DND-41 (cell line): Measurements from ENCODE around the gene NFX1.
"Not testable (repeated sequence)": the region's sequence is repeated elsewhere in the genome, so short reads cannot be mapped to it uniquely, and the experiment has no call there.

Experiments
- ATAC-seq: fragments of 200-7000 bp; cut with Tn5 transposase; 3 replicates; pipeline ENCODE4 v1.9.1; 2021; ENCODE audit warnings: low read depth; ENCODE audit not compliant: insufficient read depth
- DNase-seq: peaks from one replicate; pipeline ENCODE4 v3.0.0-alpha.2; 2020
- H2AFZ ChIP-seq: 2 replicates; pipeline ENCODE4 v1.6.0; 2012; ENCODE audit warnings: low read depth, low read length
- H3K27ac ChIP-seq: 2 replicates; pipeline ENCODE4 v1.5.1; 2012; ENCODE audit warnings: low read length, inconsistent platforms
- H3K27me3 ChIP-seq: fragments of 200-600 bp; sonication (generic); 2 replicates; pipeline ENCODE4 v1.6.0; 2012; ENCODE audit warnings: low read length, mild to moderate bottlenecking, inconsistent platforms; ENCODE audit not compliant: insufficient read depth, poor library complexity
- H3K36me3 ChIP-seq: 2 replicates; pipeline ENCODE4 v1.5.1; 2012; ENCODE audit warnings: low read length, inconsistent platforms; ENCODE audit not compliant: insufficient read depth
- H3K4me1 ChIP-seq: 2 replicates; pipeline ENCODE4 v1.5.1; 2012; ENCODE audit warnings: mild to moderate bottlenecking, low read length; ENCODE audit not compliant: insufficient read depth
- H3K4me2 ChIP-seq: 2 replicates; pipeline ENCODE4 v1.6.0; 2012; ENCODE audit warnings: mild to moderate bottlenecking, moderate library complexity, low read length, inconsistent platforms; ENCODE audit not compliant: insufficient read depth
- H3K4me3 ChIP-seq, 2 experiments: fragments of 200-600 bp in 1 of 2; shearing (Covaris generic) in 1 of 2; 2 replicates each; pipeline ENCODE4 v1.5.1; 2012 to 2016; ENCODE audit warnings: inconsistent platforms in 2 of 2, low read length in 2 of 2, mild to moderate bottlenecking in 2 of 2, low read depth in 1 of 2, moderate library complexity in 1 of 2
- H3K79me2 ChIP-seq: 2 replicates; pipeline ENCODE4 v1.6.0; 2012; ENCODE audit warnings: low read length, inconsistent platforms; ENCODE audit not compliant: insufficient read depth
- H3K9ac ChIP-seq: 2 replicates; pipeline ENCODE4 v1.6.0; 2012; ENCODE audit warnings: low read depth, mild to moderate bottlenecking, inconsistent platforms, low read length, moderate library complexity
- H3K9me3 ChIP-seq: 2 replicates; pipeline ENCODE4 v1.5.1; 2012; ENCODE audit warnings: low read length, moderate library complexity, mild to moderate bottlenecking, inconsistent platforms; ENCODE audit not compliant: insufficient read depth, severe bottlenecking
- H4K20me1 ChIP-seq: 2 replicates; pipeline ENCODE4 v1.6.0; 2012; ENCODE audit warnings: low read length; ENCODE audit not compliant: insufficient read depth
- EZH2 ChIP-seq: IDR thresholded peaks from 3 replicates; pipeline ENCODE4 v1.6.1; 2012; ENCODE audit warnings: borderline replicate concordance, low read depth, mild to moderate bottlenecking, moderate library complexity, low read length, inconsistent platforms; ENCODE audit not compliant: severe bottlenecking
- TF ChIP-seq, protein P1 (sequence below): IDR thresholded peaks from 2 replicates; pipeline ENCODE4 v1.5.1; 2012; ENCODE audit warnings: borderline replicate concordance, low read length, moderate library complexity, mild to moderate bottlenecking; ENCODE audit not compliant: poor library complexity, severe bottlenecking; ENCODE audit errors: extremely low read depth

Gene NFX1

DNA sequence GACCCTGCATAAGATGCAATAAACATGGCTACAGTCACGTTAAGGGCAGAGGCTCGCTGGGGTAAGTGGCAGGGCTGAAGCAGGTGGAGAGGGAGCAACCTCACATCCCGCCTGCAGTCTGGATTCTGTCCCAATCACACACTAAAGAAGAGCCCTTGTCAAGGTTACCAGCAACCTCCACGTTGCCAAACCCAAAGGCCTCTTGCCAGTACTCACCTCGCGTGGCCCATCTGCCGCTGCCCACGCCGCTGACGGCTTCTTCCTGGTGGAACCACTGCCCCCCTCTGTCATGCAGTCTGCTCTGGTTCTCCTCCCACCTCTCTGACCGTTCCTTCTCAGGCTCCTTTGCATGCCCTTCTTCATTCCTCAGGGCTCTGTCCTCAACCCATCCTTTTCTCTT, 103.3 kb downstream of the NFX1 start:
- H3K79me2 ChIP-seq, result no peaks in the 10 kb centered on the region
- H2AFZ ChIP-seq, result no peak overlapping the region
- no peak overlapping the region for H3K4me3 ChIP-seq
- no peak overlapping the region for H3K4me2 ChIP-seq
- H4K20me1 ChIP-seq, result no peaks in the 10 kb centered on the region
- DNase-seq, result no peak
- no peaks in the 10 kb centered on the region for H3K4me1 ChIP-seq
- TF ChIP-seq EZH2, result no peak
- TF ChIP-seq, protein P1, sequence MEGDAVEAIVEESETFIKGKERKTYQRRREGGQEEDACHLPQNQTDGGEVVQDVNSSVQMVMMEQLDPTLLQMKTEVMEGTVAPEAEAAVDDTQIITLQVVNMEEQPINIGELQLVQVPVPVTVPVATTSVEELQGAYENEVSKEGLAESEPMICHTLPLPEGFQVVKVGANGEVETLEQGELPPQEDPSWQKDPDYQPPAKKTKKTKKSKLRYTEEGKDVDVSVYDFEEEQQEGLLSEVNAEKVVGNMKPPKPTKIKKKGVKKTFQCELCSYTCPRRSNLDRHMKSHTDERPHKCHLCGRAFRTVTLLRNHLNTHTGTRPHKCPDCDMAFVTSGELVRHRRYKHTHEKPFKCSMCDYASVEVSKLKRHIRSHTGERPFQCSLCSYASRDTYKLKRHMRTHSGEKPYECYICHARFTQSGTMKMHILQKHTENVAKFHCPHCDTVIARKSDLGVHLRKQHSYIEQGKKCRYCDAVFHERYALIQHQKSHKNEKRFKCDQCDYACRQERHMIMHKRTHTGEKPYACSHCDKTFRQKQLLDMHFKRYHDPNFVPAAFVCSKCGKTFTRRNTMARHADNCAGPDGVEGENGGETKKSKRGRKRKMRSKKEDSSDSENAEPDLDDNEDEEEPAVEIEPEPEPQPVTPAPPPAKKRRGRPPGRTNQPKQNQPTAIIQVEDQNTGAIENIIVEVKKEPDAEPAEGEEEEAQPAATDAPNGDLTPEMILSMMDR, result no peak
- H3K27ac ChIP-seq, result no peak overlapping the region
- H3K9me3 ChIP-seq, result no peaks in the 10 kb centered on the region
- H3K27me3 ChIP-seq, result no peaks in the 10 kb centered on the region
- no peak overlapping the region for H3K9ac ChIP-seq
- no peak for ATAC-seq
- no peaks in the 10 kb centered on the region for H3K36me3 ChIP-seq

DNA sequence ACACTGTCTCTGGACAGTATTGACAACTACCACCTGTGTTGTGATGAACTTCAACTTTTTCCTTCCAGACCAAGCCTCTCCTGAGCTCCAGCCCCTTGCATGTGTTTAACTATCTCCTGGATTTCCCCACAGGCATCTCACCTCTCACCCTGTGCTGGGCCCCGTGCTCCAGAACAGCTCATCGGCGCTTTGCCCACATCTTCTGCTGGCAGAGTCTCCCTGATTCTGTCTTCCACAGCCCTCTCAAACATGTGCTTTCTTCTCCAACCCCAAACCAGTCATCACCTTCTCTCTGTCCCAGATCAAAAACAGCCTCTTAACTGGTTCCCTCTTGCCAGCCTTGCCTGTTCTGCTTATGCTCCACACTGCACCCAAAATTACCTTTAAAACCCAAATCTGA, 103.7 kb downstream of the NFX1 start:
- not testable (repeated sequence) for H3K36me3 ChIP-seq, H3K4me3 ChIP-seq, H3K4me1 ChIP-seq, H2AFZ ChIP-seq, H3K9me3 ChIP-seq, ATAC-seq, H3K4me2 ChIP-seq, DNase-seq, H3K27ac ChIP-seq, H3K27me3 ChIP-seq, H4K20me1 ChIP-seq, H3K79me2 ChIP-seq, H3K9ac ChIP-seq

DNA sequence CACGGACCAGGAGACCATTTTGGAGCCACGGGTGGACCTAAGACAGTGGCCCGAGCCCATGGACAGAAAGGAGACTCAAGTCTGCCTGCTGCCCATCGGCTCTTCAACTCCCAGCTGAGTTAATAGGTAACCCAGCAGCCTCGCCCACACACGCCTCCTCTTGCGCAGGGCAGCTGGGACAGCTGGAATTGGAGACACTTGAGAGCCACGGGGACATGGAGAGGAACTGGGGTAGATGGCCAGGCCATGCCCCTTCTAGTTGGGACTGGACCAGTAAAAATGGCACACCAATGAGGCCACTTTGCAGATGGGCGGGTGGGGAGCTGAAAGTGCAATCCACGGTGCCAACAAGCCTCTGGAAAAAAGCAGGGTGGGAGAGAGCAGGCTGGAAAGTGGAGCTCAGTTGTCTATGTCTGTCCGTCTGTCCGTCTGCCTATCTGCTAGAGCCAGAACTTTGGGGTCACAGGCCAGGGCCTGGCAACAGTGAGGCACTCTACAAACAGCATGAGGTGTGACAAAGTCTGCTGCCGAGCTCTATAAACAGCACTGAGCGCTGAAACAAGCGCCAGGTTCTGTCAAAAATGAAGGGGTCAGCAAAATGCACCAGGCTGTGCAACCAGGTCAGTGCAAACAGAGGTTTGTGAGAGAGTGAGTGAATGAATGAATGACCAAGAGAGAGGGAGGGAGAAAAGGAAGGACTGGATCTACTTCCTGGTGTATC, 105.0 kb downstream of the NFX1 start:
- H3K27me3 ChIP-seq, H3K4me2 ChIP-seq, ATAC-seq, H3K9ac ChIP-seq, H3K4me3 ChIP-seq, H3K9me3 ChIP-seq, H3K4me1 ChIP-seq, H2AFZ ChIP-seq, H3K36me3 ChIP-seq, DNase-seq, H3K27ac ChIP-seq, H3K79me2 ChIP-seq, H4K20me1 ChIP-seq: not testable (repeated sequence)

DNA sequence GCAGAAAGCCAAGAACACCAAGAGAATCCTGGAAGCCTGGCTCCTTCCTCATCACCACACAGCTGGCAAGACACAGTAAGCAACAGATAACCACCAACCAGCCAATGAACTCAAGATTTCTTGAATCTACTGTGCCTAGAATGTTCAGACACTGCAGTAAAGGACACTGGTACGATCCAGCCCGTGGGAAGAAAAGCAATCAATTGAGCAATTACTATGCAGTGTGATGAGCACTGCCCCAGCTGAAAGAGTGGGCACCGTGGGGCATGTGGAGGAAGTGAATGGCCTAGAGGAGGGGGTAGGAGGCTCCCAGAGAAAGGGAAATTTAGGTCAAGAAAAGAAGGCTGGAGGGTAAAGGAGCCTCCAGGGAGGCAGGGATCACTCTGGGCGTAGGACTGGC, 107.5 kb downstream of the NFX1 start:
- H3K4me2 ChIP-seq, H3K4me1 ChIP-seq, H3K36me3 ChIP-seq, H3K4me3 ChIP-seq, H3K27ac ChIP-seq, H3K27me3 ChIP-seq, ATAC-seq, H4K20me1 ChIP-seq, H3K9me3 ChIP-seq, H3K9ac ChIP-seq, H3K79me2 ChIP-seq, DNase-seq, H2AFZ ChIP-seq: not testable (repeated sequence)

DNA sequence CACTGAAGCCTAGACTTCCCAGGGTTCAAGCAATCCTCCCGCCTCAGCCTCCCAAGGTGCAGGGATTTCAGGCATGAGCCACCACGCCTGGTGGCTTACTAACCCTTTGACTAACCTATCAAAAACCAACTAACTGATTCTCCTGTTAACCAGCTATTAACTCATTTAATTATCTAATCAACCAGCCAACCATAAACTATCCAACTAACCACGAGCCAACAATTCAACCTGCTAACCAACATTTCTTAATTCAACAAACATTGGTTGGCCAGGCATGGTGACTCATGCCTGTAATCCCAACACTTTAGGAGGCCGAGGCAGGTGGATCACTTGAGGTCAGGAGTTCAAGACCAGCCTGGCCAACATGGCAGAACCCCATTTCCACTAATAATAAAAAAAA, 108.7 kb downstream of the NFX1 start:
- ATAC-seq, H2AFZ ChIP-seq, H4K20me1 ChIP-seq, DNase-seq, H3K27me3 ChIP-seq, H3K4me3 ChIP-seq, H3K79me2 ChIP-seq, H3K9me3 ChIP-seq, H3K27ac ChIP-seq, H3K36me3 ChIP-seq, H3K4me1 ChIP-seq, H3K4me2 ChIP-seq, H3K9ac ChIP-seq: not testable (repeated sequence)

DNA sequence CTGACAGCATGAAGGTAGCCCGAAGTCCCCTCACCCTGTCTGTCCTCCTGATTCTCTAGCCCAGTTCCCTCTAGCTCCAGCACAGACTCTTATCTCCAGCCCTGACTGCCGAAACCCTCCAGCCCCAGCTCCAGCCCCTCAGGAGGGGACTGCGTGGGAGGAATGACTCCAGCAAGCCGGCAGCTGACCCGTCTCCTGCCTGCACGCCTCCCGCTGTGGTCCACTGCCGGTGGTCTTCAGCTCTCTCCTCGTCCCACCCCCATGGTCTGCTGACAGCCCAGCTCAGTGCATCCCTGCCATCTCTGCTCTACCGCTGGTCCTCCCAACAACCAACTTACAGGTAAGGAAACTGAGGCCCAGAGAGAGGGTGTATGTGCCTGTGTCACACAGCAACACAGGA, 111.5 kb downstream of the NFX1 start:
- H3K4me1 ChIP-seq, H3K4me3 ChIP-seq, H3K9me3 ChIP-seq, DNase-seq, H3K27me3 ChIP-seq, H4K20me1 ChIP-seq, H2AFZ ChIP-seq, H3K27ac ChIP-seq, H3K36me3 ChIP-seq, H3K79me2 ChIP-seq, H3K4me2 ChIP-seq, H3K9ac ChIP-seq, ATAC-seq: not testable (repeated sequence)

DNA sequence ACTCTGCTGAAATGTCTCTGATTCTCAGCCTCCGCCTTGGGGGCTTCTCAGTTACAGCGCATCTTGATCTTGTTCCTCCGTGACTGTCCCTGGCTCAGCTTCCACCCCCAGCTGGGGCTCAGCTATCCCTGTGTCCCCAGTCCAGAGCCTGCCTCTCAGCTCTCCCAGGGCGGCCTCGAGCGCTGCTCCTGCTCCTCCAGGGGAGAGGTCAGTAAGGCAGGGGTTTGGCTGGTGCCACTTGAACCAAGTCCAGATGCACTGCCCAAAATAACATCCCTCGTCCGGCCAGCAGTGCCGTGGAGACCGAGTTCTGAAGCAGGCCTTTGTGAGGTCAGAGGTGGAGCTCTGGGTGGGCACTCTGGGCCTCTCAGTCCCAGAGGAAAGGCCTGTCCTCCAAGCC, 112.1 kb downstream of the NFX1 start, which contains the start of gene AQP7:
Gene AQP7, minus strand, starts transcription at position 198 of the 400 bp plus-strand sequence. CDS start 1,306 bp downstream, outside the sequence.
- not testable (repeated sequence) for H4K20me1 ChIP-seq, H3K9me3 ChIP-seq, H3K27ac ChIP-seq, H3K27me3 ChIP-seq, H3K4me2 ChIP-seq, H2AFZ ChIP-seq, ATAC-seq, H3K9ac ChIP-seq, DNase-seq, H3K4me1 ChIP-seq, H3K79me2 ChIP-seq, H3K4me3 ChIP-seq, H3K36me3 ChIP-seq
